Measurements from ENCODE around the gene CA9. TPM values are rescaled to one million over a fixed set of nuclear protein-coding genes. Genes with fewer than 3 reads are reported as not detected.
A peak's percentile ranks its signal among the peaks of the same experiment; 100 is the strongest.
"Not testable (repeated sequence)": the region's sequence is repeated elsewhere in the genome, so short reads cannot be mapped to it uniquely, and the experiment has no call there.

The CA9 gene
- total RNA-seq = 0.78 TPM

DNA sequence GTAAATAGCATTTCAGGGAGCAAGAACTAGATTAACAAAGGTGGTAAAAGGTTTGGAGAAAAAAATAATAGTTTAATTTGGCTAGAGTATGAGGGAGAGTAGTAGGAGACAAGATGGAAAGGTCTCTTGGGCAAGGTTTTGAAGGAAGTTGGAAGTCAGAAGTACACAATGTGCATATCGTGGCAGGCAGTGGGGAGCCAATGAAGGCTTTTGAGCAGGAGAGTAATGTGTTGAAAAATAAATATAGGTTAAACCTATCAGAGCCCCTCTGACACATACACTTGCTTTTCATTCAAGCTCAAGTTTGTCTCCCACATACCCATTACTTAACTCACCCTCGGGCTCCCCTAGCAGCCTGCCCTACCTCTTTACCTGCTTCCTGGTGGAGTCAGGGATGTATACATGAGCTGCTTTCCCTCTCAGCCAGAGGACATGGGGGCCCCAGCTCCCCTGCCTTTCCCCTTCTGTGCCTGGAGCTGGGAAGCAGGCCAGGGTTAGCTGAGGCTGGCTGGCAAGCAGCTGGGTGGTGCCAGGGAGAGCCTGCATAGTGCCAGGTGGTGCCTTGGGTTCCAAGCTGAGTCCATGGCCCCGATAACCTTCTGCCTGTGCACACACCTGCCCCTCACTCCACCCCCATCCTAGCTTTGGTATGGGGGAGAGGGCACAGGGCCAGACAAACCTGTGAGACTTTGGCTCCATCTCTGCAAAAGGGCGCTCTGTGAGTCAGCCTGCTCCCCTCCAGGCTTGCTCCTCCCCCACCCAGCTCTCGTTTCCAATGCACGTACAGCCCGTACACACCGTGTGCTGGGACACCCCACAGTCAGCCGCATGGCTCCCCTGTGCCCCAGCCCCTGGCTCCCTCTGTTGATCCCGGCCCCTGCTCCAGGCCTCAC lies at the start of gene CA9:
Gene CA9, plus strand, starts transcription at position 797 of the 893 bp plus-strand sequence. Its CDS starts 32 bp downstream, at position 829.
- DNase-seq = no peak

DNA sequence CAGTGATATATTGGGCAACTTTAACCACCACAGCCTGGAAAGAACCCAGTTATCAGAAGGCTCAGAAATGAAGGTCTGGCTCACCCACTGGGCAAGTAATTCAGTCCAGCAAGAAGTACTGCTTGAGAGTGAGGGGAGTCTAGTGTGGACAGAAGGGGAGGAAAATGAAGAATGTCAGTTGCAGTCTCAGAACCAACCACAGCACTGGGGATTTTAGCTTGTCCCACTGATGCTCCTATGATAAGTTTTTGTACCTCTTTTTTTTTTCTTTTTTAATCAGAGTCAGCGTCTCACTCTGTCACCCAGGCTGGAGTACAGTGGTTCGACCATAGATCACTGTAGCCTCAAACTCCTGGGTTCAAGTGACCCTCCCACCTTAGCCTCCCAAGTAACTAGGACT lies 46.2 kb upstream of the CA9 start:
- no peak for DNase-seq

DNA sequence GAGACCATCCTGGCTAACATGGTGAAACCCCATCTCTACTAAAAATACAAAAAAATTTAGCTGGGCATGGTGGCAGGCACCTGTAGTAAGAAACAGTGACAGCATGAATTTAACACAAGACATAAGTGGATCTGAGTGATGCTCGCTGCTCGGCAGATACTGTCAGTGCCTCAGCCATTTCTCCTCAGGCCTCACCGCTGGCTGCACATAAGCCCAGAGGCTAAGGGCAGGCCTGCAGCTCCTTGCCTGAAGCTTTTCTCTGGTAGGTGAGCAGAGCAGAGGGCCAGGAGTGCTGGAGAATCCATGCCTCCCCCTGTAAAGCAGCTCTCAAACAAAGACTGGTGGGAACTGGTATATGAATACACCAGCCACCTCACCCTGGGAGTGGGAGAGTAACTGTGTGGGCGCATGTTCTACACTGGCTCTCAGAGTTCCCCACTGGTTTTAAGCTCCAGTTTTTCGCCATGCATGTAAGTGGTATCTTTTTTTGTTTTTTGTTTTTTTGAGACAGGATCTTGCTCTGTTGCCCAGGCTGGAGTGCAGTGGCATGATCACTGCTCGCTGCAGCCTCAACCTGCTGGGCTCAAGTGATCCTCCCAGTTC lies 45.2 kb upstream of the CA9 start:
- DNase-seq = no peak

DNA sequence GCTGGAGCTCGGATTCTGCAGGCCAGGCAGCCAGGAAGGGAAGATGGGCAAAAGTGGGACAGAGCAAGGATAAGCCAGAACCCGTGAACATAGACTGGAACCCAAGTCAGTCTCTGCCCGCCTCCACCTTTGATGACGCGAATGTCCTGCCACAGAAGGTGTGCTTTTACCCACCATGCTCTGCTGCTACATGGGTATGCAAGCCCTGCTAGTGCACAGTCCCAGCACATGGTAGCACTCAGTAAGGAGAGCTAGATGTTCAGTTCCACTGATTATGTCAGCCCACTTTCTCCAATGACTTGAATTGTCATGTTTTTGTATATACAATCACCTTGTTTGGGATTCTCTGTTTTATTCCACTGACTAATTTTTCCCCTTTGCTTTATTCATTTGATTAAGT lies 44.1 kb upstream of the CA9 start:
- no peak for DNase-seq

DNA sequence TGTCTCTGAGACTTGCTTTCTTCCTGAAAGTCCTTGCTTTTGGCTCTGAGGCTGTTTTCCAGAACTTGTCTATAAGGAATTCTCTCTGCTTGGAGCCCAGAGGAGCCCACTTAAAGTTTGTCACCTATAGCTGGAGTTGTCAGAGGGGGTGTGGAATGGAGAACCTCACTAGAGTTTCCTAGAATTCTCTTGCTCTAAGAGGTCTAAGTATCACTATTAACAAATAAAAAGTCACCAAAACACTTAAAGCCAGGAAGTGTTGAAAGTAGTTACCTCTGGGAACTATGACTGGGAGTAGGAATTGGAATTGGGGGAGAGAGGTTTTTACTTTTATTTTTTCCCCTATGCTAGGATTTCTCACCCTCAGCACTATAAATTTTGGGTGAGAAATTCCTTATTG lies 38.0 kb upstream of the CA9 start:
- no peak for DNase-seq

DNA sequence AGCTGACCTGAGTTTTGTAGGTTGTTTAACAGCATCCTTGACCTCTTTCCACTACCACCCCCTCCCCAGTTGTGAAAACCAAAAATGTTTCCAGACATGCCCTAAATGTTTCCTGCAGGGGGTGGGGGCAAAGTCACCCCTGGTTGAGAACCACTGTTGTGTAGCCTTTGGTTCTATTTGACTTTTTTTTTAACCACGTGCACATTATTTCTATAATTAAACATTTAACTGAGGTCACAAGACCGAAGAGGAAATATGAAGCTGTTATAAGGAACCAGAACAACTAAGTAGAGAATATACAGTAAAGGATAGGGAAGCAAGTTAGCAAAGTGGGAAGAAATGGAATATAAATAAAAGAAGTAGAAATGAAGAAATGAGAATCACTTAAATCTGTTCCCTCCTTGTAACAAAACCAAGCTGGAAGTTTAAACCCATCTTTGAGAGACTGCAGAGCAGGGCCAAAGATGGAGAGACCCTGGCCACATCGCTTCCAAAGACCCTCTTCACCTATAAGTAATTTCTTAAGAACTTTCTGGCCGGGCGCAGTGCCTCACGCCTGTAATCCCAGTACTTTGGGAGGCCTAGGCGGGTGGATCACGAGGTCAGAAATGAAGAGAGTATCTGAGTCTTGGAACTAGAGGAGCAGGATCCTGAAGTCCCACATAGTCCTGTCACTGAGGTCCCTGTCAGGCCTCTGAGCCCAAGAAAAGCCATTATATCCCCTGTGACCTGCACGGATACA lies 37.4 kb upstream of the CA9 start:
- DNase-seq = no peak

DNA sequence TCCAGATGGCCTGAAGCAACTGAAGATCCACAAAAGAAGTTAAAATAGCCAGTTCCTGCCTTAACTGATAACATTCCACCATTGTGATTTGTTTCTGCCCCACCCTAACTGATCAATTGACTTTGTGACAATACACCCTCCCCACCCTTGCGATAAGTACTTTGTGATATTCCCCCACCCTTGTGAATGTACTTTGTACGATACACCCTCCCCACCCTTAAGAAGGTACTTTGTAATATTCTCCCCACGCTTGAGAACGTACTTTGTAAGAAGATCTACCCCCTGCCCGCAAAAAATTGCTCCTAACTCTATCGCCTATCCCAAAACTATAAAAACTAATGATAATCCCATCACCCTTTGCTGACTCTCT lies 36.9 kb upstream of the CA9 start:
- not testable (repeated sequence) for DNase-seq

DNA sequence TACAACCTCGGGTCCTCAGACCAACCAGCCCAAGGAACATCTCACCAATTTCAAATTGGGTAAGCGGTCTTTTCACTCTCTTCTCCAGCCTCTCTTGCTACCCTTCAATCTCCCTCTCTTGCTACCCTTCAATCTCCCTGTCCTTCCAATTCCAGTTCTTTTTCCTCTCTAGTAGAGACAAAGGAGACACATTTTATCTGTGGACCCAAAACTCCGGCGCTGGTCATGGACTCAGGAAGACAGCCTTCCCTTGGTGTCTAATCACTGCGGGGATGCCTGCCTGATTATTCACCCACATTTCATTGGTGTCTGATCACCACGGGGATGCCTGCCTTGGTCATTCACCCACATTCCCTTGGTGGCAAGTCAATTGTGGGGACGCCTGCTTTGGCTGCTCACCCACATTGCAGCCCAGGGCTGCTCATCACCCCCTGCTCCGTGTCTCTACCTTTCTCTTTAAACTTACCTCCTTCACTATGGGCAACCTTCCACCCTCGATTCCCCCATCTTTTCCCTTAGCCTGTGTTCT lies 36.2 kb upstream of the CA9 start:
- not testable (repeated sequence) for DNase-seq

DNA sequence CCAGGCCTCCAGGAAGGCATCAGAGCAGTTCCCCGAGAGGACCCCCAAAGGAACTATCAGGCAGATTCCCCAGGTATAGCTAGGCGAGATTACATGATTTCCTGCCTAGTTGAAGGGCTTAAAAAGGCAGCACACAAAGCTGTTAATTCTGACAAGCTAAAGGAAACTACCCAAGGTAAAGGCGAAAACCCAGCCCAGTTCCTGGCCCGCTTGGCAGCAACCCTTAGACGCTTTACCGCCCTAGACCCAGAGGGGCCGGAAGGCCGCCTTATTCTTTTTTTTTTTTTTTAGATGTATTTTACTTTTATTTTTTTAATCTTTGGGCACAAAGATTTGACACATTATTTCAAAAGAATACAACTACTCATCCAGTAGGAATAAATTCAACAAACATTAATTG lies 35.0 kb upstream of the CA9 start:
- not testable (repeated sequence) for DNase-seq

DNA sequence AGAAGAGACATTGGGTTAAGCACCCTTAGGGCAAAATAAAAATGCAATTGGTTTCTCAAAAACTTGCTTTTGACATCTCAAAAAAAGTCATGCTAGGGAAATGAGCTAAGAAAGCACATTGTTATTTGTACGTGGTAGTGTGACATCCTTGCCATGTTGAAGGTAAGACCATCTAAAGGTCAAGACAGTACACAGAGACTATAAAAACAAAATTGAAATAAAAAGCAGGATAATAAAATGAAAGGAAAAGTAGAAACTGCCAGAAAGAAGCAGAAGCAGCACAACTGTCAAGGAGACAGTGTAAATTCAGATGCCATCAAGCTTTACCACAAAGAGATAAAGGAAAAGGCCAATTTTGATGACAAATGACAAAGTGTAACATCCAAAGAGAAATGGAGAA lies 34.5 kb upstream of the CA9 start:
- DNase-seq = not testable (repeated sequence)

DNA sequence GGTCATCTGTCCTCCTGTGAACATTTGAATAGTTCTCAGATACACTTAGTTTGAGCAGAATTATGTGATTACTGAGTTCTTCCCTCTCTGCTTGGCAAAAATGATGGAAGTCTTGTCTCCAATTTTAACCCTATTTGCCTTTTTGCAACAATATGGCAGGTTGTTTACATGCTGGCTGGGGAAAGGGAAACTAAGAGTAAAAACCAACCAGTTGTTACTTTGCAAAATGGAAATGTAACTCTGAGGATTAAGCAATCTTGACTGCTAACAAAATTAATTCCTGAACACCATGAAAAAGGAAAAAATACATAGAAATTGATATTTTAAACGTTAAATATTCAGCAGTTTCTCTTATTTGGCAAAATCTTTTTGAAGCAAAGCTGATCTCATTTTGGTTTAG lies 34.1 kb upstream of the CA9 start:
- DNase-seq = no peak

DNA sequence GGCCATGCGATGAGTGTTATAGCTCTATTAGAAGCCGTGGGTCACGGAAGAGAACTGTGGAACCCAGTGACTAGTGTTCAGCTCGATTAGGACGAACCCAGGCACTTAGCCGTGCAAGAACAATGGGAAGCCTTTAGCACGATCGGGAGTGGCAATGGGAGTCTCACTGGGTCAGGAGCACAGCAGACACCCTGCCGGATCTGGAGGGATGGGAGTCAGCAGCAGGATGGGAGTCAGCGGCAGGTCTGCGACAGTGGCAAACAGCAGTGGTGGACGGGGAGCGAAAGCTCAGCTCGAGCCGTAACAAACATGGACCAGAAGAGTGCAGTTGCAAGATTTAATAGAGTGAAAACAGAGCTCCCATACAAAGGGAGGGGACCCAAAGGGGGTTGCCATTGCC lies 33.3 kb upstream of the CA9 start:
- not testable (repeated sequence) for DNase-seq

DNA sequence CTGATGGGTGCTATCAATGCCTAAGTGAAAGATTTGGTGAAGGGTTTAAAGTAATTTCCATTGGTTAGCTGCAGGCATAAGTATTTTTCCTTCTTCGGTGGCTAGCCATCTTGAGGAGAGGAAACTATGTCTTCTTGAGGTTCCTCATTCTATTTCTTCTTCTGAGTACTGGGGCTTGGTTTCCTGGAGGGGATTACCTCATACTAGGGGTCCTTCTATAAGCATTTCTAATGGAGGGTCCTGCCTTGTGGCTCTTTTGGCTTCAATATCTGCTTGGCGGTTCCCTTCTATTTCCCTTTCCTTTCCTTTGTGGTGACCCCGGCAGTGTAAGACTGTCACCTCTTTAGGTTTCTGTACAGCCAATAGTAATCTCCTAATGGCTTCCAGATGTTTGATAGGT lies 32.2 kb upstream of the CA9 start:
- not testable (repeated sequence) for DNase-seq

DNA sequence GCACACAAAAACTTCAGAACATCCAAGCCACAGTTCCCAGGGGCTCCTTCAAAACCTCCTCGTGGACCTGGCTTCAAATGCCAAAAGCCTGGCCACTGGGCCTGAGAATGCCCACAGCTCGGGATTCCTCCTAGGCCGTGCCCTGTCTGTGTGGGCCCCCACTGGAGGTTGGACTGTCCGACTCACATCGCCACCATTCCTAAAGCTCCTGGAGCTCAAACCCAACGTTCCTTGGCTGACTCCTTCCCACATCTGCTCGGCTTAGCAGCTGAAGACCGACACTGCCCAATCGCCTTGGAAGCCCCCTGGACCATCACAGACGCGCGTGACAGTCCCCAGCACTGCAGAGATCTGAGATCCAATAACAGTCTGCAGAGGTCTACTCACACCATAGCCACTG lies 30.7 kb upstream of the CA9 start:
- no peak for DNase-seq

DNA sequence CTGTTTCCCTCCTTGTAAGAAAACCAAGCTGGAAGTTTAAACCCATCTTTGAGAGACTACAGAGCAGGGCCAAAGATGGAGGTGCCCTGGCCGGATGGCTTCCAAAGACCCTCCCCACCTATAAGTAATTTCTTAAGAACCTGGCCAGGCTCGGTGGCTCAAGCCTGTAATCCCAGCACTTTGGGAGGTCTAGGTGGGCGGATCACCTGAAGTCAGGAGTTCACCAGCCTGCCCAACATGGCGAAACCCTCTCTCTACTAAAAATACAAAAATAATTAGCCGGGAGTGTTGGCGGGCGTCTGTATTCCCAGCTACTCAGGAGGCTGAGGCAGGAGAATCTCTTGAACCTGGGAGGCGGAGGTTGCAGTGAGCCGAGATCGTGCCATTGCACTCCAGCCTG lies 28.0 kb upstream of the CA9 start:
- DNase-seq = not testable (repeated sequence)

DNA sequence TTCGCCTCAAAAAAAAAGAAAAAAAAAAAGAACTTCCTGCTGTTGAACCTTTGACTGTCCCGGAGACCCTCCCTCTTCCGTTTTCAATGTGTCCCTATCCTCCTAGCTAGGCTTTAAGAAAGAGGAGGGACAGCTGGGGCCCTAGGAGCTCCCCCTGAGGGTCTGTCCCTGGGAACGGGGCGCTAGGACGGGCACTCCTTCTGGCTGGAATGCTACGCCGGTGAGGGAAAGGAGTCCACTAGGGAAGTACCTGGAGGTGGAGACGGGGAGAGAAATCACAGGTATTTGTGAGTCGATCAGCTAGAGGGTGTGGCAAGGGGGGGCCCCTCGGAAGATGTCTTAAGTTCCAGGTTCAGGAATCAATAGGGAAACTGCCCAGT lies 27.6 kb upstream of the CA9 start:
- DNase-seq = no peak

DNA sequence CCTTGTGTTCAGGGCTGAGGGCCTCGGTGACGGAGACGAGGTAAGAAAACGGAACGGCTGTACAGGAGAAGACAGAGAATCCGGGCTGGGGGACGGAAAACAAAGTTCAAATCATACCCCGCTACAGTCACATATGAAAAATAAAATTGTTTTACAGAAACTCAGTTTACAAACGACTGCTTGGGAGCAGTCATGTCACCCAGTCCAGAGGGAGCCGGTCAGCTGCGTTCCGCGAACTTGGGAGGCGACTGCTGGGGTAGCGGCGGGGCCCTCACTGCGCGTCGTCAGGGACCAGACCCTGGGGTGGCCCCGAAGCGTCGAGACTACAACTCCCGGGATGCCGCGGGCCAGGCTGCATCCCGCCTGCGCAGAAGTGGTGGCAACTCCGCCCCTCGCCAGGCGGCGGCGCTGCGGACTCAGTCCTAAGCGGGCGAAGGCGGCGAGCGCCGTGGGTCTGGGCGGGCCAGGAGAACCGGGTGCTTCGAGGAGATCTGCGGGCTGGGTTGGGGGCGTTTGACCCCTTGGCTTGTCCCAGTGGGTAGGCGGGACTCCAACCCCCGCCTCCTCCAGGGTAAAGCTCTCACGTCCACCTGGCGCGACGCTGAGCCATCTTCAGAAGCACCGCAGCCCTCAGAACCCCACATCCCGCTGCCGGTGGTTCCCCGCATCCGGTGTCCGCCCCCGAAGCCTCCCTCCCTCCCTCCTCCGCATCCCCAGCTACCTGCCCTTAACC lies 27.0 kb upstream of the CA9 start:
- peak; percentile 85 for DNase-seq

DNA sequence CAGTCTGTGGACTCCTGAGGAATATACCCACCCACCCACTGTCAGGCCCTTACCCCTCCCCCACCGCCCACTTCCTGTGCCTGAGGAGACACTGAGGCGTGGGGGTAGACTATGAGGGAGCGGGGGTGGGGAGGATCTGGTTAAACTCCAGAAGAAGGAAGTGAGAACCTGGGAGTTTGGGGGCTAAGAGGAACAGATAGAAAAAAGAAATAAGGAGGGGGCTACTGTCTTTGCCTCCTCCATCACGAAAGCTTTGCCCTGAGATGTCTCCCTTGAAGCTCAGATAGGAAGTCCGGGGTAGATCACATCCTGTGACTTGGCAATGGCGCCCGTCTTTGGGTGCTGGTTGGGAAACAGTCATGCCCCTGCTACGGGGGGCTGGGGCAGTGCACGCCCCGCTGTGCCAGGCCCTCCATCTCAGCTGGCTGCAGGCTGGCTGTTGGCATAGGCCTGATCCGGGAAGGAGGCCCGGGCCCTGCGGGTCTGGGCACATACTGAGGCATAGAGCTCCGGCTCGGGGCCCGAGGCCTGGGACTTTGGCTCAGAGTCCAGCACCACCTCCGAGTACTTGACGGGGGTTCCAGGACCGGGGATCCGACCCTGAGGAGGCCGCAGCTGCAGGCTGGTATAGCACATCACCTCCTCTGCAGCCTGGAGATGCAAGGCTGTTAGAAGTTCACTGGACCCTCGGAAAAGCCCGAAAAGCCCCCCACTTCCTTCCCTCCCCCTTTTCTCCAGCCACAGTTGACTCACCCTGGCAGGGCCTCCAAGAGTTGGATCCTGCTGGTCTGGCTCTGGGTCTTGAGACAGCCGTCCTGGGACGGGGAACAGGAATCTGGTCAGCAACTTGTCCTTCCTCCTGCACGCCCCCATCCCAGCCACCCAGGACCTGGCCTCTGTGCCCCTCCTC lies 24.0 kb upstream of the CA9 start:
- DNase-seq = no peak

DNA sequence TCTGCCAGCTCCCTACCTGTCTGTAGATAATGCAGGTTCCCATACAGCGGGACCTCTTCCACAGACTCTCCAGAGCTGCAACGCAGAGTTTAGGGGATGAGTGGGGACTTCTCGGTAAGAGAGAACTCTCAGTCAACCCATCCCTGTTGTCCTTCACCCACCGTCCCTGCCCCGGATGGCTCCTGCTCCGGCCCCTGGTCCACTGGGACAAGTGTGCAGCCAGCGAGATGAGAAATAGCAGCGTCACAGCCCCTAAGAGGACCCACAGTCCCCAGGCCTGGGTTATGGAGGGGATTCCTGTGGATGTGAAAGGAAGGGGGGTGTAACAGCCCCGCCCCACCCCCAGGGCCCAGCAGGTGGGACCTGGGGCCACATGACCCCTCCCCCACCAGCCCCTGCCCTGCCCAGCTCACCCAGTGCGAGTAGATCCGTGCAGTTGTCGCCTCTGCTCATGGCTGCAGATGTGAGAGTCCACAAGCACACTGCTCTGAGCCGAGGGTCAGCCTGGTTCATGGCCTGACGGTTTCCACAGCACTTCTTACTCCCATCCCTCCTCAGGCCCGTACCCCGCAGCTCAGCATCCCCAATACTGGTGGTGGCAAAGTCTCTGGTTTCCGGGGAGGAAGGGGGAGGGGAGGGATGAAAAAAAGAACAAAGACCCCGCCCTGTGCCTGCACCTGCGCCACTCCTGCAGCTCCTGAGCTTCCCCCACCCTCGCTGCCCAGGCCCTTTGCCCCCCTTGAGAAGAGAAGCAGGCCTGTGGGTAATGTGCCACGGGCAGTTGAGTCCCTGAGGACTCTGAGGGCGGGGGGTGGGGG lies 23.2 kb upstream of the CA9 start, which contains the start of gene SIT1:
Gene SIT1, minus strand, starts transcription at position 591 of the 818 bp plus-strand sequence. Its CDS starts 78 bp downstream, at position 513.
- no peak for DNase-seq

Measured in occipital lobe (tissue), 2 donors.